GM18867 (cell line): ENCODE data around the gene OR5H15.
"Not testable (repeated sequence)": the region's sequence is repeated elsewhere in the genome, so short reads cannot be mapped to it uniquely, and the experiment has no call there.

Experiments
- ATAC-seq: cut with Tn5 transposase; IDR thresholded peaks from one replicate; pipeline ENCODE4 v1.9.1; 2021; ENCODE audit warnings: mild to moderate bottlenecking, moderate library complexity; ENCODE audit not compliant: unreplicated experiment

The OR5H15 gene

DNA sequence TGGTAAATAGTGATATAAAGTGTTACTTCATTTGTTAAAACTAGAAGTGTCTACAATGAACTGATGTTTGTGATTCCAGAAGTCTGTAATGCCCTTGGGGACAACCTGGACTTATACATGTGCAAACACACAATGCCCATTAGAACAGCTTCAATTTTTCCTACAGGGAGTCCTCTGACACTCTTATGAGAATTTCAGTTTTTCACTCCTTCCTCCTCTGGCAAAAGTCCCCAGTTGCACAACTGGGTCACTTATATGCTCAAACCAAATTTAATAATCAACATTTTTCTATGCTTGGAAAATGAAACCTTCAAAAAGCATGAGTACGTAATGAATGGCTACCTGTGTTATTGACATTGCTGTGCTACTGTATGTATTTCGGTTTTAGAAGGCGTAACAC, at the start of gene OR5H15:
TSS of gene OR5H15 (plus strand) at position 301 of the 400 bp plus-strand sequence. CDS start 2,004 bp downstream, outside the sequence.
- no peak for ATAC-seq

DNA sequence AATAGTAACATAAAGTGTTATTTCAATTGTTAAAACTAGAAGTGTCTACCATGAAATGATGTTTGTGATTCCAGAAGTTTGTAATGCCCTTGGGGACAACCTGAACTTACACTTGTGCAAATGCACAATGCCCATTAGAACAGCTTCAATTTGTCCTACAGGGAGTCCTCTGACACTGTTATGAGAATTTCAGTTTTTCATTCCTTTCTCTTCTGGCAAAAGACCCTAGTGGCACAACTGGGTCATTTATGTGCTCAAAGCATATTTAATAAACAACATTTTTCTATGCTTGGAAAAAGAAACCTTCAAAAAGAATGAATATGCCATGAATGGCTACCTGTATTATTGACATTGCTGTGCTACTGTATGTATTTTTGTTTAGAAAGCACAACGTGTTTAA, 36.1 kb upstream of the OR5H15 start, which contains the start of gene OR5H1:
TSS of gene OR5H1 (plus strand) at position 301 of the 400 bp plus-strand sequence. CDS start 1,977 bp downstream, outside the sequence.
- no peak for ATAC-seq

DNA sequence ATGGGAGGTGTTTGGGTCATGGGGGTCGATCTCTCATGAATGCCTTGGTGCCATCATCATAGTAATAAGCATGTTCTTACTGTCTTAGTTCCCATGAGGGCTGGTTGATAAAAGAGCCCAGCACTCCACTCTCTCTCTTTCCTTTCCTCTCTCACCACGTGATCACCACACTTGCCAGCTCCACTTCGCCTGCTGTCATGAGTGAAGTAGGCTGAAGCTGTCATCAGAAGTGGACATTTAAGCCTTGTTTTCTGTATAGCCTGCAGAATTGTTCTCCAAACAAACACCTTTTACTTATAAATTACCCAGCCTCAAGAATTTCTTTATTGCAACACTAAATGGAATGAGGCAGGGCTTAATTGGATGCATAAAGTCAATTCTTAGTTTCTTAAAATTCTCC, 29.9 kb upstream of the OR5H15 start:
- ATAC-seq: no peak

DNA sequence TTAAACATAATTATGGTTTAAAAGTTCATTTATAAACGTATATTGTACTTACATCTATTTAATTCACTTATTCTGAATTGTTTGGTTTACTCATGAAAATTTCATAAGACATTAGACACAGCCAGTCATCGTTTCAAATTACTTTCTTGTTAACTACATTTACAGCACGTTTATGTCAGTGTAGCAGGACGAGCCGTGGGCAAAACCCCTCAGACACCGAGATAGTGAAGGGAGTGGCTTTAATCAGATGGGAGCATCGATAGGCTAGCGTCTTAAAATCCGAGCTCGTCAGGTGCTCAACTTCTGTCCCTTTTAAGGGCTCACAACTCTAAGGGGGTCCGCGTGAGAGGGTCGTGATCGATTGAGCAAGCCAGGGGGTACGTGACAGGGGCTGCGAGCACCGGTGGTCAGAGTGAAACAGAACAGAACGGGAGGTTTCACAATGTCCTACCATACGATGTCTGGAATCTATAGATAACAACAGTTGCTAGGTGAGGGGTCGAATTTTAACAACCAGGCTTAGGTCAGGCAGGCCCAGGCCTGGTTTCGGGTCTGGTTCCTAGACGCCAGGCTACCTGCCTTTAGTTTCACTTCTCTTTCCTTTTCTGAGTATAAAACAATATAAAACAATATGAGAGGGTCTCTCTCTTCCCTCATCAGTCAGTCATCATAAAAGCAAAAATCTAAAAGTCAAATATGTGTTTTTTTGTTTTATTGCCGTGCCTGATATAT, 28.5 kb upstream of the OR5H15 start:
- not testable (repeated sequence) for ATAC-seq

DNA sequence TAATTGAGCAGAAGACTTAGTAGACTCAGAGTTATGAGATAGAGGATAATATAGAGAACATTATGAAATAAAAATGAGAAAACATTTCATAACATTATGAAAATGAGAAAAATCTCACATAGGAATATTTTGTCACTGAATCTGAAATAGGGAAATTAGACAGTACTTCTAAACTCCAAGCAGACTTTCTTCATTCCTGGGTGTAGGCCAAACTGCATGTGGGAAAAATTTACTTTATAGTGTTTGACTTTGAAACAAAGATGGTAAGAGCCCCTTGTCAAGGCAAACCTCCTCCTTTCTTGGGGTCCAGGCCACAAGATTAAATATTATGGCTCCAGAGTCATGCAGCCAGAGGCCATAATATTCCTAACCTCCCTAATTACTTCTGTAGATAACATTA, 26.0 kb upstream of the OR5H15 start:
- no peak for ATAC-seq

DNA sequence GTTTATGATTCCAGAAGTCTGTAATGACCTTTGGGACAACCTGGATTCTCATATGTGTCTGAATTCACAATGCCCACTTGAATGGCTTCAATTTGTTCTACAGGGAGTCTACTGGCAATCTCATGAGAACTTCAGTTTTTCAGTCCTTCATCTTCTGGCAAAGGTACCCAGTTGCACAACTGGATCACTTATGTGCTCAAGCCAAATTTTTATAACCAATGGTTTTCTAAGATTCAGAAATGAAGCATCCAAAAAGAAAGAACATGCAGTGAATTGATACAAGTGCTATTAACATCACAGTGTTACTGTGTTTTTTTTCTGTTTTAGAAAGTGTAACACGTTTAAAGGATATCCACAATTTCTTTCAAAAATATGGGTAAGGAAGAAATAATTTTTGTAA, 19.3 kb upstream of the OR5H15 start, which contains the start of gene OR5H14:
TSS of gene OR5H14 (plus strand) at position 301 of the 400 bp plus-strand sequence. CDS start 1,907 bp downstream, outside the sequence.
- no peak for ATAC-seq

DNA sequence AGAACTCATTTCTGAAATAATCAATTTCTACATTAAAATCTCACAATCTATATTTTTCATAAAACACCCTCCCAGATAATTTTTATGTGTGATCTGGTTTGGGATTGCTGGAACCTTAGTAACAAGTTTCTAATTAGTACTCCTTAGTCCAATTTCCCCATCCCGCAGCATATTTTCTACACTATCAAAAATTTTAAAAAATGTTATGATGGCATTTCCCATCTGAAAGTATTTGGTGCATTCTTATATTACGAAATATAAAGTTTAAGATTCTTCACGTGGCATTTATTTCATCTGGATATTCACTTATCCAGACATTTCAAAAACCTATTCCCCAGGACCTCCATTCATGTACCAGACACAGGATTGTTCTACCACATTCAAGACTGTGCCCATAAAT, 17.7 kb upstream of the OR5H15 start:
- no peak for ATAC-seq

DNA sequence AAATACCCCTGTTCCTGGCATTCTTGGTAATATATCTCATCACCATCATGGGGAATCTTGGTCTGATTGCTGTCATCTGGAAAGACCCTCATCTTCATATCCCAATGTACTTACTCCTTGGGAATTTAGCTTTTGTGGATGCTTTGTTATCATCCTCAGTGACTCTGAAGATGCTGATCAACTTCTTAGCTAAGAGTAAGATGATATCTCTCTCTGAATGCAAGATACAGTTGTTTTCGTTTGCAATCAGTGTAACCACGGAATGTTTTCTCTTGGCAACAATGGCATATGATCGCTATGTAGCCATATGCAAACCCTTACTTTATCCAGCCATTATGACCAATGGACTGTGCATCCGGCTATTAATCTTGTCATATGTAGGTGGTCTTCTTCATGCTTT, 17.0 kb upstream of the OR5H15 start:
- ATAC-seq: not testable (repeated sequence)

DNA sequence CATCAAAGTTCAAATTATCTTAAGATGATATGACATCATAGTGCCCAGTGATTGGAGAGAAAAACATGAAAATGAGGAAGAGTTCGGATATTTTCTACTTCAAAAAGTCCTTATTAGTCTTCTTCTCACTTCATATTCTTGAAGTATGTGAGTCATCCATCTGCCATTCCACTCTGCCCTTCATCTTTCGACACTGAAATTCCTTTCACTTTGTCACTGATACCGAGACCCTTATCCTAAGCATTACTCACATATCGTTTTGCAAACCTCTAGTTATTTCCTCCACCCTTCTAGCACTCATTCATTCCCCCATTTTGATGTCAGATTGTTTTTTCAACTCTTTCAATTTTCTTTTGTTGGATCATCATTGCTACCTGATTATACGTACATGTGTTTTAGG, 15.3 kb upstream of the OR5H15 start:
- no peak for ATAC-seq

DNA sequence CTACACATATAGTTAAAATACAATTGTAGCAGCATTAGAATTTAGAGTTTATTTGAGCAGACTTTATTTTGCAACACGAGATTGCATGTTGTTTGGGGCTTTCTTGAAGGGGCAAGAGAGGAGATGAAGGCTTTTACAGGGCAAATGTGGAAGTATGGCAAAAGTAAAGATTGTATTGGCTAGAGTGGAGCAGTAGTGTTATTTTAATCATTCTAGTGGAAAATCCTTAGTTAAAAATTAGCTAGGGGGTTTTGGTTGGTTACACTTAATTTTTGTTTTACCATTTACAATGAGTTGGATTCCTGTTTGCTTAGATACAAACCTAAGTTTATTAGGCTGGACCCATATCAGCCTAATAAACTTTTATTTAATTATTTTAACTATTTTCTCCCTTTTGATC, 4.6 kb downstream of the OR5H15 start:
- ATAC-seq: no peak

DNA sequence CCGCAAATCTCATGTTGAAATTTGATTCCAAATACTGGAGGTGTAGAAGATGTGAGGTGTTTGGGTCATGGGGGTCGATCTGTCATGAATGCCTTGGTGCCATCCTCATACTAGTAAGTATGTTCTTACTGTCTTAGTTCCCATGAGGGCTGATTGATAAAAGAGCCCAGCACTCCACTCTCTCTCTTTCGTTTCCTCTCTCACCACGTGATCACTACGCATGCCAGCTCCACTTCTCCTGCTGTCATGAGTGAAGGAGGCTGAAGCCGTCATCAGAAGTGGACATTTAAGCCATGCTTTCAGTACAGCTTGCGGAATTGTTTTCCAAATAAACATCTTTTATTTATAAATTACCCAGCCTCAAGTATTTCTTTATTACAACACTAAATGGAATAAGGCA, 6.1 kb downstream of the OR5H15 start:
- no peak for ATAC-seq

DNA sequence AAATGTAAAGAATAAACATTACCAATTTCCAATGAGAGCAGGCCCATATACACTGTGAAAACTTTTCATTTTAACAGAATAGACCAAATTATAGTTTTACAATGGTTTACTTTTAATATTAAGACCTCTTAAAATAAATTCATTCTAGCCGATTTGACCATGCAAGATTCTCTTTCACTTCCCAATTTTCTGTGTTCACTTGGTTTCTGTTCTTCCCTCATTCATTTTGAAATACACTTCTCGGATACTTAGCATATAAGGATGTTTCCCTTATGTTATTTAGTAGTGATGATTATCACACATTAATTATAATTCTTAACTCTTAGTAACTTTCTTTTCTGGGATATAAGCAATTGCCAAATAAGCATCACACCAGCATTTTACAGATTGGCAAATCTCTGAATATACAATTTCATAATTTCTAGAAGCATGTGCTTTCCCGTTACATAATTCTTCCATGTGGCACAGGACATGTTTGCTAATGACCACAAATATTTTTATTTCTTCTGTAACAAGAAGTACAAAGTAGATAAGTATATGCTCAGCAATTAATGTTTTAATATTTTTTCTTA, 13.9 kb downstream of the OR5H15 start:
- ATAC-seq: peak; percentile 38

DNA sequence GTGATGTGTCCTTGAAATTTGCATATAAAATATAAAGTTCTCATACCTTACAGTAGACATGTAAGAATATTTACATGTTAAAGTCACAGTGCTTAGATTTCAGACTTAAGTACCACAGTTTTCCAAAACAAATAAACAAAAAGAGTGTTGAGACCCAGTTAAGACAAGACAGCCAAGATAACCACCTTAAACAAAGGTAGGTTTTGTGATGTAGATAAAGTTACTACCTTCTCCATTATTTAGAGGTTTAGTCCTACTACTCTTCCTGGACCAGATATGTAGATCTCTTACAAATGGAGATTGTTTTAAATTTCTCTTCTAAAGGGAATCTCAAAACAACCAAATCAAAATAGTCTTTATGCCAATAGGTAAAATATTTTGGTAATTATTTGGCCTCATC, 15.7 kb downstream of the OR5H15 start:
- ATAC-seq: no peak

DNA sequence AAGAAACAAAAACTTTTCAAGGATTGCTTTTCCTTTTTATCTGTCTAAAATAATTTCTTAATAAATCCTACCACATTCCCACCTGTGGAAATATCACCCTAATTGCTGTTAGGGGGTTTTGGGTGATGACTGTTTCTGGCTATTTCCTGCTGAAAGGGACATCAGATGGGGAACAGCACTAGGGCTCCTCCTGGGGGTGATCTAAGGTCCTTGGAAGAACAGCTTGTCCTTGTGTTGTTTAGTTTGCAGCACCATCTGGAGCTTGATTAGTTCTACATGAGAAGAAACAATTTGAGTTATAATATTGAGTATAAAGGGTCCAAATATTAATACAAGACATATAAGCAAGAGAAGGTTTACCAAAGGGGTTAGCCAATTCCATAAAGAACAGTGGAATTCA, 18.7 kb downstream of the OR5H15 start:
- ATAC-seq: no peak

DNA sequence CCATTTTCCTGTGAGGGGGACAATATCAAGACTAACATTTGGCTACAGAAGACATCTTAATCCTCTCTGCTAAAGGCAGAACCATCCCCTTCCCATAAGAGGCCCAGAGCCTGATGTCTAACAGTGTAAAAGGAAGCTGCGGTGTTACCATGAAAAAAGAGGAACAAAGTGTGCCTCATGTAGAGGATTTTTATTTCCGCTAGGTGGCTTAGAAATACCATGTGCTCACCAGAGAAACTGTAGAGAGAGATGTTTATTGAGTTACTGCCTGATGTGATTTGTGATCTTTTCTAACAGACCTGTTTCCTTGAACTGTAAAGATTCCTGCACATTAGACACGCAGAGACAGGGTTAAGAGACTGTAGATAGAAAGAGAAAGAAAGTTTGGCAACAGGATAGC, 22.0 kb downstream of the OR5H15 start:
- ATAC-seq: peak; percentile 93

DNA sequence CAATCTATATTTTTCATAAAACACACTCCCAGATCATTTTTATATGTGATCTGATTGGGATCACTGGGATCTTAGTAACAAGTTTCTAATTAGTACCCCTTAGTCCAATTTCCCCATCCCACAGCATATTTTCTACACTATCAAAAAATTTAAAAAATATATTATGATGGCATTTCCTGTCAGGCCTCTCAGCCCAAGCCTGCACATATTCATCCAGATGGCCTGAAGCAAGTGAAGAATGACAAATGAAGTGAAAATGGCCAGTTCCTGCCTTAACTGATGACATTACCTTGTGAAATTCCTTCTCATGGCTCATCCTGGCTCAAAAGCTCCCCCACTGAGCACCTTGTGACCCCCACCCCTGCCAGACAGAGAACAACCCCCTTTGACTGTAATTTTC, 24.4 kb downstream of the OR5H15 start:
- not testable (repeated sequence) for ATAC-seq

DNA sequence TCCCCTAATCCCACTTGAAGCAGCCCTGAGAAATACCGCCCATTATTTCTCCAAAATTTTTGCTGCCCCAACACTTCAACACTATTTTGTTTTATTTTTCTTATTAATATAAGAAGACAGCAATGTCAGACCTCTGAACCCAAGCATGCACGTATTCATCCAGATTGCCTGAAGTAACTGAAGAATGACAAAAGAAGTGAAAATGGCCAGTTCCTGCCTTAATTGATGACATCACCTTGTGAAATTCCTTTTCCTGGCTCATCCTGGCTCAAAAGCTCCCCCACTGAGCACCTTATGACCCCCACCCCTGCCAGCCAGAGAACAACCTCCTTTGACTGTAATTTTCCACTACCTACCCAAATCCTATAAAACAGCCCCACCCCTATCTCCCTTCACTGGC, 29.8 kb downstream of the OR5H15 start:
- ATAC-seq: not testable (repeated sequence)

DNA sequence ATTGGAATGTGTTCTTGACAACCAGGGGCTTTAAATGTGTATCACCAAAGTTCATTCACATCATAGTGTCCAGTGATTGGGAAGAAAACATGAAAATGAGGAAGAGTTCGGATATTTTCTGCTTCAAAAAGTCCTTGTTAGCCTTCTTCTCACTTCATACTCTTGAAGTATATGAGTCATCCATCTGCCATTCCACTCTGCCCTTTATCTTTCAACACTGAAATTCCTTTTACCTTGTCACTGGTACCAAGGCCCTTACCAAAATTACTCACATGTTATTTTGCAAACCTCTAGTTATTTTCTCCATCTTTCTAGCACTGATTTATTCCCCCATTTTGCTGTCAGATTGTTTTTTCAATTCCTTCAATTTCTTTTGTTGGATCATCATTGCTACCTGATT, 32.5 kb downstream of the OR5H15 start:
- no peak for ATAC-seq

DNA sequence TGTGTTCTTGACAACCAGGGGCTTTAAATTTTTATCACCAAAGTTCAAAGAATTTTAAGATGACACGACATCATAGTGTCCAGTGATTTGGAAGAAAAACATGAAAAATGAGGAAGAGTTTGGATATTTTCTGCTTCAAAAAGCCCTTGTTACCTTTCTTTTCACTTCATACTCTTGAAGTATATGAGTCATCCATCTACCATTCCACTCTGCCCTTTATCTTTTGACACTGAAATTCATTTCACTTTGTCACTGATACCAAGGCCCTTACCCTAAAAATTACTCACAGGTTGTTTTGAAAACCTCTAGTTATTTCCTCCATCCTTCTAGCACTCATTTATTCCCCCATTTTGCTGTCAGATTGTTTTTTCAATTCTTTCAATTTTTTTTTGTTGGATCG, 42.7 kb downstream of the OR5H15 start:
- no peak for ATAC-seq

DNA sequence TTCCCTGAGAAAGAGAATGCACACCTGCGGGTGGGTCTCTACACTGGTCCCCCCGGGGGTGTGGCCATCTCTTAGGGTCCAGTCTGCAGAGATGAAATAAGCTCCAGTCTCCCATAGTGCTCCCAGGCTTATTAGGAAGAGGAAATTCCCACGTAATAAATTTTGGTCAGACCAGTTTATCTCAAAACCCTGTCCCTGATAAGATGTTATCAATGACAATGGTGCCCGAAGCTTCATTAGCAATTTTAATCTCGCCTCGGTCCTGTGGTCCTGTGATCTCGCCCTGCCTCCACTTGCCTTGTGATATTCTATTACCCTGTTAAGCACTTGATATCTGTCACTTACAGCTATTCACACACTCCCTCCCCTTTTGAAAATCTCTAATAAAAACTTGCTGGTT, 46.8 kb downstream of the OR5H15 start:
- ATAC-seq: no peak

DNA sequence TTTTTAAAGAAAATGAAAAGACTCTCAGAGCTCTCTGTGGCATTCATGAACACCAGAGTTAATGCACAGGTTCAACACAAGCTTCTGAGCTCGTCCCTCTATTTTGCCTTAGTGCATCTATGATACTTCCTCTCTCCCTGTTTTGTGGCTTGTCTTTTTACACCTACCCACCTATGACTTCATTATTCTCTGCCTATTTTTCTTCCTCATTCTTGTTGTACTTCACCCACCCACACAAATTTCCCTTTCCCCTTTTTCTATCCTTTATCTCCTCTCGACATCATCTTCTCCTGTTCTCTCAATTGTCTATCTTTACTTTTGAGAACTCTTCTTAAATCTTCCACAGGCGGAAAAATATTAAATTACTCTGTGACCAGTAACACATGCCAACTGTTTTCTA, 48.6 kb downstream of the OR5H15 start:
- no peak for ATAC-seq
